ENCODE results near the gene R3HDM4.

R3HDM4 gene

DNA sequence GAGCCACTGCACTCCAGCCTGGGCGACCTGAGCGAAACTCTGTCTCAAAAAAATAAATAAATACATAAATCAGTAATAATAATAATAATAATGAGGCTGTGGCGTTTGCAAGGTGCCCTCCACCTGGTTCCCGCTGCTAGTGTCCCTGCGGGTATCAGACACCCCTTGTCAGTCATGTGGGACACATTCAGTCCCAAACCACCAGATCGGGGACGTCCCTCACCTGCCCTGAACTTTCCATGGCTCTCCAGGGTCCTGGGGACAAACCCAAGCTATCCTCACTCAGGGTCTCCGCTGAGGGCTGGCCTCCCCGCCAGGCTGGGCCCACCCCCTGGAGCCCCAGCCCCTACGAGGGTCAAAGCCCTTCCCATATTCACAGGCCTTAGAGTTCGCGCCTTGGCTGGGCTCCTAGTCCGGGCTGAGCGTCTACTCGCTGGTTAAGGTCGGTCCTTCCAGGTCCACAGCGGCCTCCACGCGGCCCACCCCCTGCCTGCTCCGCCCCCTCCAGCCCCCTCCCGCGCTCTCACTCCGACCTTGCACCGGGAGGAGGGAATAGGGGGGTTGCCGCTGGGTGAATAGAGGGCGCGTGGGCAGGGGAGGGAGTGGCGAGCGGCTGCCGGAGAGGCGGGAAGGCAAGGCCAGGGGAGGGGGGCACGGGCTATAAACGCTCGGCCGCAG is 3.8 kb upstream of the R3HDM4 start:
- no peak for ATAC-seq
- Mint-ChIP-seq H3K27me3 (peaks cover 9% of the 10 kb centered on the region), H3K4me1 (peaks cover 19% of the 10 kb centered on the region), H3K36me3 (ENCODE audit: low read depth) (no peaks in the 10 kb centered on the region), H3K4me3 (no peak overlapping the region), H3K27ac (no peak overlapping the region), H3K9me3 (no peaks in the 10 kb centered on the region)
- no peak for DNase-seq

DNA sequence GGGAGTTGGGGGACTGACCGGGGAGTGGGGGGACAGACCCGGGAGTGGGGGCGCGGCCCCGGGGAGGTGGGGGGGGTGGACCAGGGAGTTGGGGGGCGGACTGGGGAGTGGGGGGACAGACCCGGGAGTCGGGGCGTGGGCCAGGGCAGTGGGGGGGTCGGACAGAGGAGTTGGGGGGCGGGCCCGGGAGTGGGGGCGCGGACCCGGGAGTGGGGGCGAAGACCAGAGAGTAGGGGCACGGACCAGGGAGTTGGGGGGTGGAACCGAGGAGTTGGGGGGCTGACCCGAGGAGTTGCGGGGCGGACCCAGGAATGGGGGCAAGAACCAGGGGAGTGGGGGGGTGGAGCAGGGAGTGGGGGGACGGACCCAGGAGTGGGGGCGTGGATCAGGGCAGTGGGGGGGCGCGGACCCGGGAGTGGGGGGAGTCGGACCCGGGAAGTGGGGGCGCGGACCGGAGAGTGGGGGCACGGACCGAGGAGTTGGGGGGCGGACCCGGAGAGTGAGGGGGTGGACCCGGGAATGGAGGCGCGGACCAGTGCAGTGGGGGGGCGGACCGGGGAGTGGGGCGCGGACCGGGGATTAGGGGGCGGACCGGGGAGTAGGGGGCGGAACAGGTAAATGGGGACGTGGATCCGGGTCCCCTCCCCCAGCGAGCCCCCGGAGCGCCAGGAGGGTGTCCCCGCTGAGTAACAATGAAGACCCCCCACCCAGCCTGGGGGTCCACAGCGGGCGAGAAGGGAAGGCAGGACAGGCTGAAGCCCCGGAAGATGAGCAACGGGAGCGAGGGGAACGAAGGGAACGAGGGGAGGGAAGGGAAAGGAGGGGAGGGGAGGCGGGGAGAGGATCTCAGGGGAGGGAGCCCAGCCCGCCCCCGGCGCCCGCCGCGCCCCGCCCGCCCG is 589 bp downstream of the R3HDM4 start:
- H3K36me3 Mint-ChIP-seq (ENCODE audit: low read depth), result peaks cover 2% of the 10 kb centered on the region
- no peak overlapping the region for H3K27ac Mint-ChIP-seq
- peak overlapping the region; percentile 75 for H3K4me3 Mint-ChIP-seq
- peaks cover 38% of the 10 kb centered on the region for H3K4me1 Mint-ChIP-seq
- no peak for DNase-seq
- no peak for ATAC-seq
- no peaks in the 10 kb centered on the region for H3K9me3 Mint-ChIP-seq
- H3K27me3 Mint-ChIP-seq, result peaks cover 3% of the 10 kb centered on the region

DNA sequence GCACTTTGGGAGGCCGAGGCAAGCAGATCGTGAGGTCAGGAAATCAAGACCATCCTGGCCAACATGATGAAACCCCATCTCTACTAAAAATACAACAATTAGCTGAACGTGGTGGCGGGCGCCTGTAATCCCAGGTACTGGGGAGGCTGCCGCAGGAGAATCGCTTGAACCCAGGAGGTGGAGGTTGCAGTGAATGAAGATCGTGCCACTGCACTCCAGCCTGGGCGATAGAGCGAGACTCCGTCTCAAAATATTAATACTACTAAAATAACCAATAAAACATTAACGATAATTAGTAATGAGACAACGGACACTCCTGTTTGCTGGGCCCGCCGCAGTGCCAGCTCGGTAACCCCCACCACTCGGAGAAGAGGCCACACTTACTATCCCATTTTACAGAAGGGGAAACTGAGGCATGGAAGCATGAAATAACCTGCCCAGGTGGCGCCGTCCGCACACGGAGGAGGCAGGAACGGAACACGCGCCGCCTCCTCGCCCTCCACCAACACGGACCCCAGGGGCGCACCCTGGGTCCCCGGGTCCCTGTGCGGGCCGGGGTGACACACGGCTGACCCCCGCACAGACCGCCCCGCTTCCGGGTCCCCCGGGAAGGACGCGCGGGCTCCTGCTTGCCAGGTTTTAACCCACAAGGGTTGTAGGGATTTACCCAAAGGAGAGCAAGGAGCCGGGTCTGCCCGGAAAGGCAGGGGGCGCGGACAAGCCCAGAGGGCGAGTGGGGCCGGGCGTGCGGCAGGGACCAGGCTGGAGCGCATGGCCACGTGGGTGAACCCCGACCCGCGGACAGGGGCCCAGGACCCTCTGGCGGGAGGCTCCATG is 1.6 kb downstream of the R3HDM4 start:
- H3K27me3 Mint-ChIP-seq, result peaks cover 3% of the 10 kb centered on the region
- H3K4me1 Mint-ChIP-seq, result peaks cover 48% of the 10 kb centered on the region
- H3K27ac Mint-ChIP-seq, result peak overlapping the region; percentile 84
- DNase-seq (no peak), ATAC-seq (no peak)
- H3K36me3 Mint-ChIP-seq (ENCODE audit: low read depth), result peaks cover 3% of the 10 kb centered on the region
- no peaks in the 10 kb centered on the region for H3K9me3 Mint-ChIP-seq
- H3K4me3 Mint-ChIP-seq, result peak overlapping the region; percentile 73

DNA sequence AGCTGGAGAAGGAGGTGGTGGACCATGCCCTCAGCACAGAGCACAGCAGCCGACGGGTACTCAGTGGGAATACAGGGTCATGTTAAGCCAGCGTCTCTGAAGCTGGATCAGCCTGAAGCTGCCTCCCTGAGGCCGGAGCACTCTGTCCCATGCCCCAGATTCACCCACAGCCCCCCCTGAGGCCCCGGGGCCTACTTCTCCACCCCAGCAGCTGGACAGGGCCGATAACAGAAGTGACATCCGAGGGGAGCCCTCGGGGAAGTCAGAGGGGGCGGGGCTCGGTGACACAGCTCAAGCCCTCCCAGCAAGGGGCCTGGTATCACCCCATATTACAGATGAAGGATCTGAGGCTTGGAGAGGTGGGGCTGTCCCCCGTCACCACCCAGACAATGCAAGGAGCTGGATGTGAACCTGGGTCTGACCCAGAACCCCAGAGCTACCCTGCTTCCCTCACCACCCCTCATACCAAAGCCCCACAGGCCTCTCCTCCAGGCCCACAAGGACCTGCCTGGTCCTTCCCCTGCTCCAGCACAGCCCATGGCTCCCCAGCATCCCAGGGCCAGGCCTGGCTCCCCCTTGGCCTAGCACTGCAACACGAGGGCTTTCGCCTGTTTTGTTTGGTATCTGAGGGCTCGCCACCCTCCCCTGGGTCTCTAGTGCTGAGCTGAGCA is 5.7 kb downstream of the R3HDM4 start:
- peak; percentile 57 for ATAC-seq
- peak; percentile 66 for DNase-seq
- peak overlapping the region; percentile 73 for H3K27ac Mint-ChIP-seq
- no peaks in the 10 kb centered on the region for H3K9me3 Mint-ChIP-seq
- H3K4me3 Mint-ChIP-seq, result no peak overlapping the region
- peaks cover 3% of the 10 kb centered on the region for H3K36me3 Mint-ChIP-seq (ENCODE audit: low read depth)
- H3K4me1 Mint-ChIP-seq, result peaks cover 64% of the 10 kb centered on the region
- H3K27me3 Mint-ChIP-seq, result no peaks in the 10 kb centered on the region

DNA sequence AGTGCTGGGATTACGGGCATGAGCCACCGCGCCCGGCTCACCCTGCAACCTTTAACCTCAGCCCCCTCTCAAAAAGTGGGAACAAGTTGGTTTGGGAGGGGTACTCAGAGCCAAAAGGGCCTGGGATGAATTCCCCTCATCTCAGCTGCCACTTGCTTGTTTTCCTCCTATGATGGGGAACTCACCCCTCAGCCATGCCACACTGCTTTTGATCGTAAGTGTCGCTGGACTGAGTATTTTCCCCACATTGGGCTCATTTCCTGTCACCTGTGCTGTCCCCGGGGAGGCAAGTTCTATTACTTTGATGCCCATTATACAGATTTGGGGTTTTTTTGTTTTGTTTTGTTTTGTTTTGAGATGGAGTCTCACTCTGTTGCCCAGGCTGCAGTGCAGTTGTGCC is 6.5 kb downstream of the R3HDM4 start:
- H3K4me1 Mint-ChIP-seq, result peaks cover 64% of the 10 kb centered on the region
- H3K9me3 Mint-ChIP-seq, result no peaks in the 10 kb centered on the region
- H3K27ac Mint-ChIP-seq, result peak overlapping the region; percentile 46
- ATAC-seq (no peak), DNase-seq (no peak)
- H3K4me3 Mint-ChIP-seq, result no peak overlapping the region
- no peaks in the 10 kb centered on the region for H3K27me3 Mint-ChIP-seq
- H3K36me3 Mint-ChIP-seq (ENCODE audit: low read depth), result peaks cover 3% of the 10 kb centered on the region

DNA sequence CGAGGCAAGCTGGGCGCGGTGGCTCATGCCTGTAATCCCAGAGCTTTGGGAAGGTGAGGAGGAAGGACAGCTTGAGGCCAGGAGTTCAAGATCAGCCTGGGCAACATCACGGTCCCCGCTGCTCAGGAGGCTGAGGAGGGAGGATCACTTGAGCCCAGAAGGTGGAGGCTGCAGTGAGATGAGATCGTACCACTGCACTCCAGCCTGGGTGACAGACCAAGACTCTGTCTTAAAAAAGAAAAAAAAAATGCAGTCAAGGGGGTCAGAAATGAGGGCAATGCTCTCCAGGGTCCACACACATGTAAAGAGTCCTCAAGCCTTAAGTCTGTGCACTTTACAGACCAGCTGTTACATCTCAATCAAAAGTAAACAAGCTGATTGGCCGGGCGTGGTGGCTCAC is 8.5 kb downstream of the R3HDM4 start:
- Mint-ChIP-seq H3K36me3 (ENCODE audit: low read depth) (peaks cover 1% of the 10 kb centered on the region), H3K4me3 (no peak overlapping the region), H3K9me3 (no peaks in the 10 kb centered on the region), H3K4me1 (peaks cover 51% of the 10 kb centered on the region), H3K27me3 (no peaks in the 10 kb centered on the region), H3K27ac (no peak overlapping the region)
- DNase-seq (no peak), ATAC-seq (no peak)

DNA sequence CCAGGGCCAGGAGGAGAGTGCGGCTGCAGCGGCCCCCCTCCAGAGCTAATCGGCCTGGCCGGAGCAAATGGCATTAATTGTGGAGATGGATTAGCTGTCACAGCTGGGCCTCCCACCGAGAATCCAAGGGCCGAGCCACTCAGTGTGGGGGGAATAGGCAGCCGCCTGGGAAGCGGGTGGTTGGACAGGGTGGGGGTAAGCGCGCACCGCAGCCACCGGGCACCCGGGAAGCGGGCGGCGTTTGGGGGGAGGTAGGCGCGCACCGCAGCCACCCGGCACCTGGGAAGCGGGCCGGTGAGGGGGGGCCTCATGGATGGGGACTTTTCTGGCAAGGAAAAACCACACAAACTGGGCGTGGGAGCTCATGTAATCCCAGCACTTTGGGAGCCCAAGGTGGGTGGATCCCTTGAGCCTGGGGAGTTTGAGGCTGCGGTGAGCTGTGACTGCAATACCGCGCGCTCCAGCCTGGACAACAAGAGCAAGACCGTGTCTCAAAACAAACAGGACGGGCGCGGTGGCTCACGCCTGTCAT is 9.7 kb downstream of the R3HDM4 start:
- Mint-ChIP-seq H3K36me3 (ENCODE audit: low read depth) (peaks cover 1% of the 10 kb centered on the region), H3K4me1 (peaks cover 39% of the 10 kb centered on the region), H3K4me3 (no peak overlapping the region), H3K9me3 (no peaks in the 10 kb centered on the region), H3K27ac (no peak overlapping the region), H3K27me3 (no peaks in the 10 kb centered on the region)
- DNase-seq, result no peak
- no peak for ATAC-seq

DNA sequence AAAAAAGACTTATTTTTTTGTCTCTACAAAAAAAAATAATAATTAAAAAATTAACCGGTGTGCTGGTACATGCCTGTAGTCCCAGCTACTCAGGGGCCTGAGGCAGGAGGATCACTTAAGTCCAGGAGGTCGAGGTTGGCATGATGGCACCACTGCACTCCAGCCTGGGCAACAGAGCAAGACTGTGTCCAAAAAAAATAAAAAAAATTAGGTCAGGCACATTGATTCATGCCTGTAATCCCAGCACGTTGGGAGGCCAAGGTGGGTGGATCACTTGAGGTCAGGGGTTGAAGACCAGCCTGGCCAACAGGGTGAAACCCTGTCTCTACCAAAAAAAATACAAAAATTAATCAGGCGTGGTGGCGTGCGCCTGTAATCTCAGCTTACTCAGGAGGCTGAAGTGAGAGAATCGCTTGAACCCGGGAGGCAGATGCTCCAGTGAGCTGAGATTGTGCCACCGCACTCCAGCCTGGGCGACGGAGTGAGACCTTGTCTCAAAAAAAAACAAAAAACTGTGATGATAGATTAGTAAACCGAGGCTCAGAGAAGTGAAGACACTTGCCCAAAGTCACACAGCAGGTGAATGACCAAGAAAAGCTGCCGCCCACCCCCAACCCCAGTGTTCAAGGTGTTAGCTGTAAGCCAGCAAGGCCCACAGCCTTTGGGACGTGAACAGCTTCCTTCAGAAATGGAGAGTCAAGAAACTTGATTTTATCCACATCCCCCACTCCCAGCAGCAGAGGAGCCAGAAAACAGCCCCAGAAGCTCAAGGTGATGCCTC is 10.4 kb downstream of the R3HDM4 start:
- H3K4me1 Mint-ChIP-seq, result peaks cover 32% of the 10 kb centered on the region
- DNase-seq, result no peak
- no peaks in the 10 kb centered on the region for H3K27me3 Mint-ChIP-seq
- H3K9me3 Mint-ChIP-seq, result no peaks in the 10 kb centered on the region
- no peak overlapping the region for H3K4me3 Mint-ChIP-seq
- no peak for ATAC-seq
- H3K27ac Mint-ChIP-seq, result peak overlapping the region; percentile 70
- H3K36me3 Mint-ChIP-seq (ENCODE audit: low read depth), result peaks cover 1% of the 10 kb centered on the region

DNA sequence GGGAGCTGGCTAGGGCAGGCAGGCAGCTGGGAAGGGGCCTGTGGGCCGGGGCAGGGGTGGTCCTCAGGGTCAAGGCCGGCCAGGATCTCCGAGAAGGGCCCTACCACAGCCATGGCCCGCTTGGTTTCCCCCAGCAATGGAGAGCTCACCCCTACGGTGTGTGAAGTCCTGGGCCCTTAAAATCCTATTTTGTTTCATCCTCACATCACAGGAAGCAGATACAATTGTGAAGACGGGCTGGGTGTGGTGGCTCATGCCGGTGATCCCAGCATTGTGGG is 11.0 kb downstream of the R3HDM4 start:
- Mint-ChIP-seq H3K4me3 (no peak overlapping the region), H3K27me3 (no peaks in the 10 kb centered on the region), H3K27ac (no peak overlapping the region), H3K9me3 (no peaks in the 10 kb centered on the region), H3K4me1 (peaks cover 26% of the 10 kb centered on the region), H3K36me3 (ENCODE audit: low read depth) (peaks cover 1% of the 10 kb centered on the region)
- ATAC-seq (no peak), DNase-seq (no peak)

DNA sequence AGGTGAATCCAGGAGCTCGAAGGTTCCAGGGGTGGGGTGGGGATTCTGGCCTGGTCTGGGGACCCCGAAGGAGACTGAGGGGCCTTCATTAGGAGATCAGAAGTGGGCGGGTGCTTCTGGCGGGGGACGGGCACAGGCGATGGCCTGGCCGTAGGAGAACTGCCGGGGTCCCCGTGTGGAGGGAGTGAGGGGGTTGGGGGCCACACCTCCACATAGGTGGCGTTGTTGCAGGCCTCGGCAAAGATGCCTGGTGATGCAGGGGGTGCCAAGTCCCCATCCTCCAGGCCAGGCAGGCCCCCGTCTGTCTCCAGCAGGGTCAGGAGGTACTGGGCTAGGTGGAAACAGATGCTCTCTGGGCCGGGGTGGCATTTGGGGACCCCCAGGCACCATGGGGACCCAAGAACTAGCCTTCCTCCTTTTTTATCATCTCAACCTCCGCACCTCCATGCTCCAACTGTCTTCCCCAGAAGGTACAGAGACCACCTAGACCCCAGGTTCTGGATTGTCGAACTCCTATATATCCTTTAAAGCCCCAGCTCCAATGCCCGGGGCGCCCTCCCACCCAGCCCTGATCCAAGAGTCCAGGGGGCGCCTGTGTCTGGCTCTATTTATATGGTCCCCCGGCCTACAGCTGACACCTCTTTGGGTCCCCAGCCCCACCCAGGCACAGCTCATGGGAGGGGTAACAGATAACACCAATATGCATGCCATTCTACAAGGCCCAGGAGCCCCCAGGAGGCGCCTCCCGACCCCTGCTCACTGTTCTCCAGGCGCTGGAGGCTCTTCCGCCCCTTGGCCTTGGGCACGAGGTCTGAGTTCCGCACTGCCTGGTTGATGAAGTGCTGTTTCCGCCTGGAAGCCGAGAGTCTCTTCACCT is 11.6 kb downstream of the R3HDM4 start:
- no peak for ATAC-seq
- H3K36me3 Mint-ChIP-seq (ENCODE audit: low read depth), result peaks cover under 1% of the 10 kb centered on the region
- no peak overlapping the region for H3K27ac Mint-ChIP-seq

DNA sequence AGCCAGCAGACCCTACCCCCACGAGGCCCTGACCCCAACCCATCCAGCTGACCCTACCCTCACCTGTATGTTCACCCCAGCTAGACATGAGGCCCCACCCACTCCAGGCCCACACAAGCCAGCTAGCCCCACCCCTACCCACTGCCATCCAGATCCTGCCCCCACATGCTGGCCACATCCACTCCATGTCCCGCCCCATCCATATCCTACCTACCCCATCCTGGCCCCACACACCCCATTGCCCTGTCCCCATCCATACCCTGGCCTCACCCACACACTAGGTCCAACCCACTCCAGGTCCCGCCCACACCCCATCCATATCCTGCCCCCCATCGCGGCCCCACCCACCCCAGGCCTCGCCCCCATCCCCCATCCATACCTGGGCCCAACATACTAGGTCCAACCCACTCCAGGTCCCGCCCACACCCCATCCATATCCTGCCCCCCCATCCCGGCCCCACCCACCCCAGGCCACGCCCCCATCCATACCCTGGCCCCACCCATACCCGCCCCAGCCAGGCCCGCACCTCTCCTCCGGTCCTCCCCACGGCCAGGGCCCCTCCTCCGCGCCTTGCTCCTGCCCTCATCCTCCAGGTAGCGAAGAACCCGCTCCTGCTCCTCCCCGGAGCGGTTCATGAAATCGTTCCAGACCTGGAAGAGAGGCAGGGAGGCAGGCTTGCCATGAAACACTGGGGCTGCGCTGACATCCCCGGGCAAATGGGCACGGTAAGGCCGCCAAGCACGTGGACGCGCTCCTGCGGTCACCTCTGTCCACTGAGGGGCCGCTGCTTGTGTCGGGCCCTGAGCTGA is 12.5 kb downstream of the R3HDM4 start:
- no peaks in the 10 kb centered on the region for H3K27me3 Mint-ChIP-seq
- no peaks in the 10 kb centered on the region for H3K36me3 Mint-ChIP-seq (ENCODE audit: low read depth)
- no peak overlapping the region for H3K27ac Mint-ChIP-seq

More for the DNA sequence above, 11.6 kb downstream of the R3HDM4 start:
- no peak for DNase-seq
- no peaks in the 10 kb centered on the region for H3K27me3 Mint-ChIP-seq
- no peaks in the 10 kb centered on the region for H3K9me3 Mint-ChIP-seq
- no peak overlapping the region for H3K4me3 Mint-ChIP-seq
- peaks cover 20% of the 10 kb centered on the region for H3K4me1 Mint-ChIP-seq

DNA sequence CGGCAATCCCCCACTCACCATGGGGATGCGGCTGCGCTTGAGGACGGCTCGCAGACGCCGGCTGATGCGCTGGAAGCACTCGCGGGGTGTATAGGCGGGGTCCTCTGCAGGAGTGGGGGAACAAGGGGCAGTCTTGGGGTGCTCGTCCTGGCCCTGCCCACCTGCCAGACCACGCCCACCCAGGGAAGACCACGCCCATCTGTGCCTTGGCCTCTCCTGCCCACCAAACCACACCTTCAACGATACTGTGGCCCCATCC is 13.0 kb downstream of the R3HDM4 start:
- no peak for ATAC-seq
- Mint-ChIP-seq H3K4me1 (peaks cover 13% of the 10 kb centered on the region), H3K27ac (no peak overlapping the region)

More for the DNA sequence above, 12.5 kb downstream of the R3HDM4 start:
- H3K9me3 Mint-ChIP-seq, result no peaks in the 10 kb centered on the region
- ATAC-seq, result peak; percentile 39
- DNase-seq, result no peak
- H3K4me3 Mint-ChIP-seq, result no peak overlapping the region
- H3K4me1 Mint-ChIP-seq, result peaks cover 15% of the 10 kb centered on the region

More for the DNA sequence above, 13.0 kb downstream of the R3HDM4 start:
- Mint-ChIP-seq H3K27me3 (no peaks in the 10 kb centered on the region), H3K36me3 (ENCODE audit: low read depth) (no peaks in the 10 kb centered on the region), H3K9me3 (no peaks in the 10 kb centered on the region), H3K4me3 (no peak overlapping the region)
- no peak for DNase-seq
